ENCODE data around the gene LAMA5.

The LAMA5 gene

GRCh38 chr20:62348604-62349003 lies 18.5 kb downstream of the LAMA5 start:
- DNase-seq (ENCODE audit: extremely low read depth in 1 of 2, low read depth in 1 of 2), result no peak

- no peak for DNase-seq (ENCODE audit: extremely low read depth in 1 of 2, low read depth in 1 of 2)
Observed at GRCh38 chr20:62347445-62347844, 19.7 kb downstream of the LAMA5 start.

- no peak for DNase-seq (ENCODE audit: extremely low read depth in 1 of 2, low read depth in 1 of 2)
Observed at GRCh38 chr20:62347151-62347404, 20.0 kb downstream of the LAMA5 start.

- DNase-seq (ENCODE audit: extremely low read depth in 1 of 2, low read depth in 1 of 2), result no peak
Observed at GRCh38 chr20:62346398-62347150, 20.5 kb downstream of the LAMA5 start.

- no peak for DNase-seq (ENCODE audit: extremely low read depth in 1 of 2, low read depth in 1 of 2)
Observed at GRCh38 chr20:62345681-62346370, 21.3 kb downstream of the LAMA5 start.

- no peak for DNase-seq (ENCODE audit: extremely low read depth in 1 of 2, low read depth in 1 of 2)
Observed at GRCh38 chr20:62344782-62345181, 22.3 kb downstream of the LAMA5 start.

- no peak for DNase-seq (ENCODE audit: extremely low read depth in 1 of 2, low read depth in 1 of 2)
Observed at GRCh38 chr20:62344092-62344491, 23.0 kb downstream of the LAMA5 start.

GRCh38 chr20:62342910-62343309 lies 24.2 kb downstream of the LAMA5 start:
- no peak for DNase-seq (ENCODE audit: extremely low read depth in 1 of 2, low read depth in 1 of 2)

GRCh38 chr20:62339647-62340062 lies 27.5 kb downstream of the LAMA5 start:
- DNase-seq (ENCODE audit: extremely low read depth in 1 of 2, low read depth in 1 of 2), result no peak

GRCh38 chr20:62338294-62338620 lies 28.9 kb downstream of the LAMA5 start:
- DNase-seq (ENCODE audit: extremely low read depth in 1 of 2, low read depth in 1 of 2), result no peak

- DNase-seq (ENCODE audit: extremely low read depth in 1 of 2, low read depth in 1 of 2), result no peak
Observed at GRCh38 chr20:62337558-62338293, 29.4 kb downstream of the LAMA5 start.

- no peak for DNase-seq (ENCODE audit: extremely low read depth in 1 of 2, low read depth in 1 of 2)
Observed at GRCh38 chr20:62336775-62337557, 30.1 kb downstream of the LAMA5 start.

- DNase-seq (ENCODE audit: extremely low read depth in 1 of 2, low read depth in 1 of 2), result no peak
Observed at GRCh38 chr20:62336329-62336728, 30.8 kb downstream of the LAMA5 start.

- no peak for DNase-seq (ENCODE audit: extremely low read depth in 1 of 2, low read depth in 1 of 2)
Observed at GRCh38 chr20:62335532-62335931, 31.6 kb downstream of the LAMA5 start.

GRCh38 chr20:62334881-62335280 lies 32.2 kb downstream of the LAMA5 start:
- no peak for DNase-seq (ENCODE audit: extremely low read depth in 1 of 2, low read depth in 1 of 2)

- DNase-seq (ENCODE audit: extremely low read depth in 1 of 2, low read depth in 1 of 2), result no peak
Observed at GRCh38 chr20:62333820-62334595, 33.1 kb downstream of the LAMA5 start.

GRCh38 chr20:62332989-62333819 lies 33.9 kb downstream of the LAMA5 start:
- no peak for DNase-seq (ENCODE audit: extremely low read depth in 1 of 2, low read depth in 1 of 2)

GRCh38 chr20:62332421-62332820 lies 34.7 kb downstream of the LAMA5 start:
- DNase-seq (ENCODE audit: extremely low read depth in 1 of 2, low read depth in 1 of 2), result no peak

GRCh38 chr20:62331347-62331746 lies 35.8 kb downstream of the LAMA5 start:
- no peak for DNase-seq (ENCODE audit: extremely low read depth in 1 of 2, low read depth in 1 of 2)
